ENCODE results near the gene STX1B.

GRCh38 chr16:30944352-30944751 is 66.1 kb downstream of the STX1B start:
- TF ChIP-seq YY1 (IDR thresholded peaks at IDR 0.05; ENCODE audit: insufficient read depth, insufficient read length) = no peak
- TF ChIP-seq SUZ12 (IDR thresholded peaks at IDR 0.05; ENCODE audit: extremely low read depth, insufficient read depth, insufficient read length) = no peak
